ENCODE measurements around the gene POLG.

- TF ChIP-seq CTCF (conservative IDR thresholded peaks at IDR 0.05; ENCODE audit: low read depth, low read length) (no peak), EZH2 (IDR thresholded peaks at IDR 0.05; ENCODE audit: low read length, unreplicated experiment) (no peak), EZH2phosphoT487 (IDR thresholded peaks at IDR 0.05; ENCODE audit: borderline replicate concordance, low read length) (no peak)
Observed at GRCh38 chr15:89379251-89379695, 44.6 kb upstream of the POLG start.

All from PC-3 (cell line).